Brain pericyte (primary cell): ENCODE data around the gene PNLIPRP2.

Experiments
- DNase-seq: peaks from one replicate; pipeline ENCODE4 v3.0.0-alpha.2; 2012; ENCODE audit warnings: low read depth, low spot score

Gene PNLIPRP2

GRCh38 chr10:116654816-116655215 lies 34.1 kb downstream of the PNLIPRP2 start:
- DNase-seq: no peak

DNA sequence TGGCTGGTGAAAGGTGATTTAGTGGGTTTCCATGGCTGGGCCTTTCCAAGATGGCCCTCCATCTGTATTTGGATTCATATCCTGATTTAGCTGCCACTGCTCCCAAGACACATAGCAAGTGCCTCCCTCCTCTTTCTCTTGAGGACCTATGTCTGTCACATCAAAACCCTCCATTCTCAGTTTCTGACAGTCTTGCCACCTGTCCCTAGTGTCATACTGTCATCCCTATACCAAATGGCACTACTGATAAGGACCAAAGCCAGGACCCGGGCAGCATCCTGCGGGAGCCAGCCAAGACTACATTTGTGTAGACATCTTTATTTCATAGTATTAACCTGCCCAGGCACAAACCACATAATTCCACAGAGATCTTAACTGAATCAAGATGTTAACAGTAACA lies 34.8 kb downstream of the PNLIPRP2 start:
- DNase-seq: no peak

DNA sequence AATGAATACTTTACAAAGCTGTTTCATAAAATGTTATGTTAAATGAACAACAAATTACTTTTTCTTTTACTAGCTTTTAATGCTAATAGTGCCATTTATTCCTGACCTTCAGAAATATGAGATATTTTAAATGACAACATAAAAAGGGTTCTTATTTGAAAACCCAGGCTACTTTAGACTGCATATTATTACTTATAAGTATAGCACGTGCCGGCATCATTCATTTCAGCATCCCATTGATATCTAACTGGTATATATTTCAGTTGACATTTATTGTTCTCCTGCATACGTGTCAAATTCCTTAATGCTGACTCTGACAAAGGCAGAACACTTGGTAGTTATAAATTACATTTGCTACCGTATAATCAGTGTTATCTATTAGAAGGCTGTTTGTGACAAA lies 35.3 kb downstream of the PNLIPRP2 start:
- DNase-seq: no peak

DNA sequence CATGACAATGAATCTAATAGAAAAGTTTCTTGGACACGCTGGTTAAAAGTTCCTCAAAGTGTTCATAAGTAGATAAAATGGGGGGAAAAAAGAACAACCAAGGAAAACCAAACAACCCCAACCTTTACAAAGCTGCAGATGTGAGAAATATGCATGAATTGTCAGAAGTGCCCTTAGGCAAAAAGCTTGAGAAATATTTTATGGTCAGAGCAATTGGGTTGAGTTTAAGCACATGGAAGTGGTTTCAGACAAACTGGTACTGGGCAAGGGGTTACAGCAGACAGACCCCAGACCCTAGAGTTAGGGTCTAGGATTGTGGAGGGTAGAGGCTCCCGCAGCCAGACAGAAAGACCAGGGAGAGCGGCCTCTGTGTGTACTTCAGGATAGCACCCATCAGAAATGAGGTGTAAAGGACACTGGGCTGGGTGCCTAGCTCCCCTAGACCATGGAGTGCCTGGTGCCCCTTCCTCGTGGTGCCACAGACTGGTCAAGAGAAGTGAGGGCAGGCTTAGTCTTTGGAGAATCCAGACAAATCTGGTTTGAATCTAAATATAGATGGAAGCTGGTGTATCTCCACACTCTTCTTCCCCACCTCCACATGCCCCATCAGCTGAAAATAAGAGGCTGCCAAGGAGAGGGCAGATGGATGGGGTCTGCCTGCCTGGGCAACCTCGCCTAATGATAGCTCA lies 37.3 kb downstream of the PNLIPRP2 start:
- DNase-seq: no peak

DNA sequence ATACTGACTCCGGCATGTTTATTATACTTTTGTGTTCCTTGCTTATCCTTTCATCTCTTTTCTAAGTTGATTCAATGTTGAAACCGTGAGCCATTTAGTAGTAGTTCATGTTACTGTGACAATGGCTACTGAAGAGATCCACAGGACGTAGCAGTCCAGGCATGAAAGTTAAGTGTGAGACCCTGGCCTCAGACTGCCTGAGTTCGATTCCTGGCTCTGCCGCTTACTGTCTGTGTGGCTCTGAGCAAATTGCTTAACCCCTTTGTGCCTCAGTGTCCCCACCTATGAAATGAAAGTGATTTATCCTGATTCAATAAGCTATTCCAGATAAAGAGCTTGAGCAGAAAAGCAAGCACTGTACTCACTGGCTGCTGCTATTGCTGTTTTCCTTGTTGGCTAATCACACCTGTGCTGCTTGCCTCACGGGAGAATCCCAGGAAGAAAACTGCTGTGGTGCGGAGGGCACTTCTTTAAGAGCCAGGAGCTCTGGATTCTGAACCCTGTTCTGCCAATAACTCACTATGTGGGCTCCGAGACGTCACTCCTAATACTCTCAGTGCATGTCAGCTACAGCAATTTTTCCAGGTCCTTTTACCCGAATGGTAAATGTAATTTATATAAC lies 38.4 kb downstream of the PNLIPRP2 start:
- DNase-seq: no peak

DNA sequence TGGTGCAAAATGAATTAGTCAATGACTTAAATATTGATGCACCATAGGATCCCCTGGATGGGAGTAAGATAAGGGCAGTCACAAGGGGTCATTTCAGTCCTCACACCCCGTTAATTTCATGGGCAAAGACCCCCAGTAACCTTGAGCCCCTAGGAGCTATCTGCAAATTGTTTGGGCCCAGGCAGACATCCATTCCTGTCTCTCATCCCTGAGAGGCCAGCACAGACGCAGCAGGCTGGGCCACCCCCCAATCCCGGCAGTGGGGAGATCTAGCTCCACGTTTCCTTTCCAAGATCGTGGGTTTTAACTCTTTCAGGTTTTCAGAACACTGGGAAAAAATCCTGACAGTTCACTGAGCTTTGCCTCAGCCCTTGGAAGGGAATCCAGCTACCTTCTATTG lies 40.1 kb downstream of the PNLIPRP2 start:
- no peak for DNase-seq

GRCh38 chr10:116663342-116663741 lies 42.6 kb downstream of the PNLIPRP2 start:
- no peak for DNase-seq

- DNase-seq: no peak
Measured at GRCh38 chr10:116664631-116665030, 43.9 kb downstream of the PNLIPRP2 start.

- no peak for DNase-seq
Measured at GRCh38 chr10:116665541-116666125, 44.9 kb downstream of the PNLIPRP2 start.

GRCh38 chr10:116667484-116667883 lies 46.7 kb downstream of the PNLIPRP2 start:
- no peak for DNase-seq

- no peak for DNase-seq
Measured at GRCh38 chr10:116668018-116668417, 47.3 kb downstream of the PNLIPRP2 start.

GRCh38 chr10:116668446-116668845 lies 47.7 kb downstream of the PNLIPRP2 start:
- no peak for DNase-seq

GRCh38 chr10:116669080-116669479 lies 48.3 kb downstream of the PNLIPRP2 start:
- DNase-seq: no peak

- DNase-seq: no peak
Measured at GRCh38 chr10:116669832-116670644, 49.3 kb downstream of the PNLIPRP2 start.

DNA sequence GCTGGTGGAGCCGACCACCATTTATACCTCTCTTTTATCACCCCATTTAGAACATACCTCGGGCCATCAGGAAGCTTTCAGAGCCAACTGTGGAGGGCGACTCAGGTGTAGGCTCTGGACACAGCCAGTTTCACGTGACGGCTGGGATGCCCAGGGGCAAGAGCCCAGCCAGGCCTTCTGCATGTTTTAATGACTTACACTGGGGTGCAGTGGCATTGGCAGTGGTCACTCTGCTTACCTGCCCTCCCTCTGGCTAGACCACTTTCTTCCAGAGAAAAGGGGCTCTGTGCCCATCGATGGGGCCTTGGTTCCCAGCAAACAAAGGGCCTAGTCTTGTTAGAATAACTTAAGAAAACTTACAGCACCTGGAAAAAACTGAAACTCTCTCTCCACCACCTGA lies 50.0 kb downstream of the PNLIPRP2 start:
- DNase-seq: no peak

DNA sequence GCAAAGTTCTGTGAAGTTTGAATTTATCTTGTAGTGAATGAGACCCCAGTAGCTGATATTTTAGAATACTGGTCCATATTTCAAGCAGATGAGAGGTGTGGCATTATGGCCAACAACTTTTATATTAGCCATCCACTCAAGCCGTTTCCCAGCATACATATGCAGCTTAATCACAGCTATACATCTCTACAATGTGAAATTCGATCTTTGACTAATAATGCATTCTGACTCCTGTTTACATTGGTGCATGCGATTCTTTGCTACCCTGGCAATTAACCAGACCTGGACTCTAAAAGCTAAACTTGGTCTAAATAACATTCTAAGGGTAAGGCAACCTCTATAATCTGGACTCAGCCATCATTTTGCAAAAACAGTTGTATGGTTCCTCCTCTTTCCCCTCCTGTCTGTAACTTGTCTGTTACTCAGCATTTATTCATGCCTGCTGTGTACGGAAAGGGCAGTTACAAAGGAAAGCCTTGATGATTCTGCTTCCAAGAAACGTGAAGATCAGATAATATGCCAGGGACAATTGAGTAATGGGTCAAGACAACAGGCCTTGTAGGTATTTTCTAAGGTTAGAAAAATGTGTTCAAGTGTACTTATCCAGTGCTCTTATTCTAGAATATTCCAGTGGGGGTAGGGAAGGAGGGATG lies 50.6 kb downstream of the PNLIPRP2 start:
- DNase-seq: no peak

DNA sequence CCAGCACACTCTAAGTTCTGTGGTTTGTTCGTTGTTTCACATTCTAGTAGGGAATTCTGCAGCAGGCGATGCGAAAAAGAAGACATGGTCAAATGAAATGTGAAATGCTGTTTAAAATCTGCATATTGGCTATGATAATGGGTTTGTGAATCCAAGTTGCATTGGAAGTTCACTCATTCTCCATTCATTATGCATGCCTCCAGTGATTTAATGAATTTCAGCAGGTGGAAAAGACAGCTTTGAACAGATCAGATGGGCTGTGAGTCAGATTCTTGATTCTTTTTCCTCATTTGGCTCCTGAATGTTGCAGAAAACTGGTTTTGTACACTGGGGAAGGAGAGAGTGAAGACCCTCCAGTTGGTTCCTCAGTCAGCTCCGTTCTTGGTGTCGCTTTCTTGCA lies 52.1 kb downstream of the PNLIPRP2 start:
- DNase-seq: no peak

GRCh38 chr10:116673866-116674265 lies 53.1 kb downstream of the PNLIPRP2 start:
- no peak for DNase-seq

DNA sequence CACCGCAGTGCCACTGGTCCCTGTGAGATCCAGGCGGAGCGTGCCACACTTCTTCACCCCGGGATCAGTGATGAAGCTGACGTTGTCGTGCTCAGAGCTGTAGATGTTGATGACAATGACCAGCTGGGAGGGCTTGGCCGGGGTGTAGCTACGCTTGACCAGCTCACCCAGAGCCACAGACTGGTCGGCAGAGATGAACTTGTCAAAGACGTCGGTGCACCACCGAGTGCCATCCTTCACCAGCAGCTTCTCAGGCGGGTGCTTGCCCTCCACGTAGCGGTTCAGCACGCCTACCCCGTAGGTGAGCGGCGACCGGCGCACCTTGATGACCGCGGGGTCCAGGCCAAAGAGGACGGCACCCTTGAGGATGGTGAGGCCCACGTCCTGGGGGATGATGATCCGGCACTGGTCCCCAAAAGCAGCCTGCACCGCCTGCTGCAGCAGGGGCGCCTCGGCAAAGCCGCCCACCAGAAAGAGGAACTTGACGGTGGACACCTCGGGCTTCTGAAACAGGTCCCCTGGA lies 54.2 kb downstream of the PNLIPRP2 start:
- no peak for DNase-seq

GRCh38 chr10:116676118-116676517 lies 55.4 kb downstream of the PNLIPRP2 start:
- DNase-seq: no peak

DNA sequence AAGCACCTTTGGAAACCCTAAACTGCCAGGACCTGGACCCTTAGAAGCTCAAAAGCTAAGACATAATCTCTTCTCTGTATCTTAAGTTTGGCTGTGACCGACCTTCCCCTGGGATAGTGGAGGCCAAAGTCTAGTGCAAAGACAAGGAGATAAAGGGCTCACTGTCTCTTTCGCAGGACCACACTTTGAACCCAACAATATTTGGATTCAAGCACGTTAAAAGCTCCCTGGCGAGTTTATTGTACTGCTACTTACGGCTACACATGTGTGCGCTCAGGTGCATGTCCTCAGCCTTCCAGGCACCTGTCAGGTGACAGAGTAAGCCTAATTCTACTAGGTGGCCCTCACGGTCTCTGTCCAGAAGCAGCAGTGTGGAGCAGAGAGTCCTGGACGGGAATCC lies 55.9 kb downstream of the PNLIPRP2 start:
- DNase-seq: no peak

- DNase-seq: no peak
Measured at GRCh38 chr10:116679351-116679750, 58.6 kb downstream of the PNLIPRP2 start.
